GM19035 (cell line): ENCODE measurements around the gene RCHY1.
"Not testable (repeated sequence)": the region's sequence is repeated elsewhere in the genome, so short reads cannot be mapped to it uniquely, and the experiment has no call there.

Experiments used
- ATAC-seq: cut with Tn5 transposase; IDR thresholded peaks from one replicate; pipeline ENCODE4 v1.9.1; 2021; ENCODE audit not compliant: unreplicated experiment

The RCHY1 gene

DNA sequence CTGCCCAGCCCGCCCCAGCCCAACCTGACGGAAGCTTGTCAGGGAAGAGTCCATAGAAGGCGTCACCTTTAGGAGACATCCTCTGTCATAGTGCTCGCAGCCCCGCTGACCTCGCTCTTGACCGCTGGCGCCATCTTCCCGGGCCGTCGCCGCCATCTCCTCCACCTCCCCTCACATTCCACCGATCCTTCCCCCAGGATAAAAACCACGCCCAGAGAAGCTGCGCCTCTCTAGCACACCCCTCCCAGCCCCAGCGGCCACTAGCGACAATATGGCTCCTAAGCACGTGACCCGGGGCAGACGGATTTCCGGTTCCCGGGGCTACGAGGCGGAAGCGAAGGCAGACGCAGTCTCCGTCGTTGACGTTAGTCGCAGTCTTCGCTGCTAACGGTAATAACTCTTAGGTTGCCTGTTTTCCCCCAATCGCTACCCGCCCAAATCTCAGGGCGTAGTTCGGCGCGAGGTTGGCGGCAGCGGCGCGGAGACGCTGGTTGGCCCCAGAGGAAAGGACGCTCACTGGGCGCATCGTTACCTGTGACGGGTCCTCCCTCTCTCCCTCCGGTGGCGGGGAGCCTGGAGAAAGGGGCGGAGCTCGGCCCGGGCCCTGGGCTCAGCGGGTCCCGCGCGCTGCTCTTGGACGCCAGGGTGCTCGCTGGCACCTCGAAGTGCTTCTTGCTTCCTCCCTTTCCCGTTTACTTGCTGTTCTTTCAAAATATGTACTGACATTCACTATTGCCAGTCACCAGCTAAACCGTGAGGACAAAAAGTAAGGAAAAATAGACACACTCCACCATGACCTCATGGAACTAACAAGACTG is at the start of gene RCHY1, which contains the start of gene THAP6:
RCHY1 (minus strand) TSS at position 273 of the 818 bp plus-strand sequence; CDS start at position 156, 117 bp downstream.
THAP6 (plus strand) TSS at position 343 of the 818 bp plus-strand sequence. CDS start 980 bp downstream, outside the sequence.
- ATAC-seq, result peak; percentile 94

DNA sequence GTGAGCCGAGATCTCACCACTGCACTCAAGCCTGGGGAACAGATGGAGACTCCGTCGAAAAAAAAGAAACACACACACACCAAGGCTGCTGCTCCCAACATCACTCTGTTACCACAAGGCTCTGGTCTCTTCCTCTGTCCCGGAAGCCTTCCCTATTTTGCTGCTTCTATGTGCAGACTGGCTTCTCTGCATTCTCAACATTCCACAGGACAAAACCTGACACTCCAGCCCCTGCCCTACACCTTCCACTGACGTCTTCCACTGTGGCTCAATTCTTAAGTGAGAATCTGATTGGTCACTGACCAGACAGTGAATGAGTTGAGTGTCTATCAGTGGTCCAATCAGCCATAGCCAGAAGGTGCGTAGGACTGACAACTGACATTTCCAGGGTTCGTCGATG is 47.6 kb upstream of the RCHY1 start:
- no peak for ATAC-seq

DNA sequence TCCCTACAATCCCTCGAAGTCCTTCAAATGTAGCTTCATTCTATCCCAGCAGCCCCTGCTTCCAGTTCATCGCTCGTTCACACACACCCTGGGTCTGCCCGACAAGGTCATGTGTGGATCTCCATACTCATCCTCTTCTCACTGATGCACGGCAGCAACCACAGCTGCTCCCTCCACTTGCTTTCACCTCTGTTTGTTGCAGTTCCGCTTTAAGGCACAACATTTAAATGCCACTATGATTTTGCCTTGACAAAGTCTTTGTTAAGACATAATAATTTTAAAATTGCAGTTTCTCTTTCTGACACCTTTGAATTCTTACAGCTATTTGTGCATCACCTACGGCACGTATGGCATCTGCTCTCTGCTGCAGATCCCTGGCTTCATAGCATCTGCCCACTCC is 43.5 kb upstream of the RCHY1 start:
- no peak for ATAC-seq

DNA sequence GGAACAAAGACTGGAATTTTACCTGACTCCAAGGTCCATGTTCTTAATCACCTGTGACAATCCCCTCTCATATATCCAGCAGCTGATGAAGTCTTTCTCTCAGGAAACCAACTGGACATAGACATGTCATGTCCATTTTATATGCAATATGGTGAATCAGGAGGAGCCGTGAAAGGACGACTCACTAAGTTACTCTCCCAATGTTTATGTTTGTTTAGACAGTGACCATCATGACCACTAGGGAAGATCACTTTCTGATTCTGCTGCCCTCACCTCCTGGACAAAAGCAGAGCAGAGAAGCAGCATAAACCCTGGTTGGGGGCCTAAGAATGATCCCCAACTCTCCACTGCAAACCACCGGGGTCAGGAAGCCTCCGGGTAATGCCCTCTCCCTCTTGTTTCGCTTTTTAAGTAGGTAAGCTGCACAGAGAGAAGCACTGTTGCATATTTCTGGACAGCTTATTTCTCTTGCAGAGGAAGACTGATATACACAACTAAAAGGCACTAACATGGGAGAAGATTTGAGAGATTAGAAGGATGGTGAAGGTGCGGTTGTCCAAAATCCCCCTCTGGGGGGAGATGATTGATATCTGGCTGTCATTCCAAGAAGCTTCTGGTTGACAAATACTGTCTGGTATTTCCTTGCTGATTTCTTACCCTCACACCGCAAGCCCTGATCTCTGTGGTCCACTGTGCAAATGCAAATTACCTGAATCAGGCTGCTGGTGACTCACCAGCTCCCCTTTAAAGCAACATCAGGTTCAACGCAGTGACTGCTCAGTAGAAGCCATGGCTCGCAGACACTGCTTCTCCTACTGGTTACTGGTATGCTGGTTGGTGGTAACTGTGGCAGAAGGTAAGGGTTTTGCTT is 41.3 kb upstream of the RCHY1 start, which contains the start of gene ODAPH:
ODAPH (plus strand) TSS at position 773 of the 871 bp plus-strand sequence; CDS start at position 790, 17 bp downstream.
- peak; percentile 97 for ATAC-seq

DNA sequence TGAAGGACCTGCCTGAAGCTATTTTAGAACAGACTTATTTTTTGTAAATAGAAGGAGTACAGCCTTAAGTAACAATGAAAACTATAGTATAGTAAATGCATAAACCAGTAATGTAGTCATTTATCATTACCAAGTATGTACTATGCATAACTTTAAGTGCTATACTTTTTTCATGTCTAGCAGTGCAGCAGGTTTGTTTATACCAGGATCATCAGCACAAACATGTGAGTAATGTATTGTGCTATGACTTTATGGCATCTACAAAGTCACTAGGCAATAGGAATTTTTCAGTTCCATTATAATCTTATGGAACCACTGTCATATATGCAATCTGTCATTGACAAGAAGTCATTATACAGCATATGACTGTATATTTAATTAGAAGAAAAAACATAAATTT is 38.2 kb upstream of the RCHY1 start:
- no peak for ATAC-seq

DNA sequence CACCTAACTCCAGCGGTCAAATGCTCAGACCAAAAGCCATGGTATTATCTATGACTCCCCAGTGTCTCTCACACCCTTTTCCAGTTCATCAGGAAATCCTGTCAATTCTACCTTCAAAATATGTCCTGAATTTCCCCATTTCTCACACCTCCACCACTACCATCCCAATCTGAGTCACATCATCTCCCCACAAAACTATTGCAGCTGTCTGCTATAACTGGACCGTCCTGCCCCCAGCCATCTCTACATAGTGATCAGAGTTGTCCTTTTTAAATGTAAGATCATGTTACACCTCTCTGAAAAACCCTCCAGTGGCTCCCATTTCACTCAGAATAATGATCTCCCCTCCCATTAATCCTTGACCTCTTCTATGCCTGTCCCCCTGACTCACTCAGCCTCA is 34.8 kb upstream of the RCHY1 start:
- ATAC-seq, result no peak

DNA sequence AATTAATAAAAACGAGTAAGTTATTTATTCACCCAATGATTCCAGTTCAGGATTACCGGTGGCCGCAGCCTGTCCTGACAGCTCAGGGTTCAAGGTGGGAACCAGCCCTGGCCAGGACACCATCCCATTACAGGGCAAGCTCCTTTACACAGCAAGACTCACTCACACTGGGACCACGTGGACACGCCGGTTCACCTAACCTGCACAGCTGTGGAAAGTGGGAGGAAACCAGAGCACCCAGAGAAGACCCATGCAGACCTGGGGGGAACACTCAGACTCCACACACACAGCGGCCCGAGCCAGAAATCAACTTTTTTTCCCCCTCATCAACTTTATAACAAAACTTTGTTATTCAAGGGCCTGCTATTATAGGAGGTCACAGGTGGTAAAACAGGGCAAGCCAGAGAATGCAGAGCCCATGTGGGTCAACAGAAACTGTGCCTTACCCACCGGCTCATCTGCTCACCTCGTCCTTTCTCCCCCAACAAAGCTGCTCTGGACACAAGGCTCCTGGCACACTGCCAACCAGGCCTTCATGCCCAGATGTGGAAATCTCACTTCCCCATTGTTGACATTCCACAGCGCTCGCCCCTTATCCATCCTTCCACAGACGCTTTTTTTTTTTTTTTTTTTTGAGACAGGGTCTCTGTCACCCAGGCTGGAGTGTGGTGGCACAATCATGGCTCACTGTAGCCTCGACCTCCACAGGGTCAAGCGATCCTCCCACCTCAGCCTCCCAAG is 33.6 kb upstream of the RCHY1 start:
- ATAC-seq, result no peak

DNA sequence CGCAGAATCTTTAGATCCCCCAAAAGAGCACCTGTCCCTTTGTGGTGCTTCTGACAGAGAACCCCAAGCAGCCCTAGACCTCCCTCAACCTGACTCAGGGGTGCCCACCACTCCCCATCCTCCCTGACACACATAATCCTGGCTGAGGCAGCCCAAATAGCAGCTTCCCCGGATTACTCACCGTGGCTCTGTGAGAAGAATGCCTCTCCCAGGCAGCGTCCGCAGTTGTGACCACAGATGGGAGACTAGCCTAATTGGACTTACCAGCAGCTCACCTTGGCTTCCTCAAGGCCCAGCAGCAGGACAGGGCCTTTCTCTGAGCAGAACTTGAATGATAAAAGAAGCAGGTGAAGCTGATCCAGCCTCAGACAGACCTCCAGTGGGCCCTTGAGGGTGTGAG is 31.3 kb upstream of the RCHY1 start:
- ATAC-seq, result no peak

DNA sequence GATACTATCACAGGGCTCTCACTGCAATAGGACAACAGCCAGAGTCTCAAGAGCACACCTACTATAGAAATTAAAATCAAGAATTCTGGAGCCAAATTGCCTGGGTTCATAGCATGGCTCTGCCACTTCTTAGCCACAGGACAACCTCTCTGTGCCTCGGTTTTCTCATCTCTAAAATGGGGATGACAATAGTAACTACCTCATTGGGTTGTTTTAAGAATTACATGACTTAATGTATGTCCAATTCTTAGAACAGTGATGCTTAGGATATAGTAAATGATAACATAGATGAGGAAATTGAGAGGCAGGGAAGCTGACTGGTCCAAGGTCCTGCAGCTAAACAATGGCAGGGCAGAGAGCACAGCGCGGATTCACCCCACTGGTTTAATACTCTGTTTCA is 30.7 kb upstream of the RCHY1 start:
- ATAC-seq, result no peak

DNA sequence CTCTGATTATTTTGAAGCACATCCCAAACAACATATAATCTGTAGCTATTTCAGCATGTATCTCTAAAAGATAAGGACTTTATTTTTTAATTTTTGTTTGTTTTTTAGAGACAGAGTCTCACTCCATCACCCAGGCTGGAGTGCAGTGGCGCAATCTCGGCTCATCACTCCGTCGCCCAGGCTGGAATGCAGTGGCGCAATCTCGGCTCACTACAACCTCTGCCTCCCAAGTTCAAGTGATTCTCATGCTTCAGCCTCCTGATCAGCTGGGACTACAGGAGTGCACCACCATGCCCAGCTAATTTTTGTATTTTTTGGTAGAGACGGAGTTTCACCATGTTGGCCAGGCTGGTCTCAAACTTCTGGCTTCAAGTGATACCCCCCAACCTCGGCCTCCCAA is 30.0 kb upstream of the RCHY1 start:
- ATAC-seq, result not testable (repeated sequence)

DNA sequence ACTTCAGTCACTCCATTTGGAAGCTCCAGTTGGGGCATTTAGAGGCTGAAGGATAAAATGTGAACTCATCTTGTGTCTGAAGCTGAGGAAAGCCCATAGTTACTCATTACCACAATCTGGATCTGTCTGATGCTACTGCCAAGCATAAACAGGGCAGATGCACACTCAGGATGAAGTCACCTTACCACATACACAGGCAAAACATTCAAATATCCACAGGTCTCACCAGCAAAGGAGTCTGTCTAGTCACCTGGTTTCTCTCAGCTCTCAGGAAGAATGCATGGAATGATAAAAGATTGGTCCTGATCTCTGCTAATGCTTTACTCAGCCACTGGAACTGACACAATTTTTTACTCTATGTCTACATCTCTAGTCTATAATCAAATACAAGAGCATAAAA is 28.6 kb upstream of the RCHY1 start:
- ATAC-seq, result no peak

DNA sequence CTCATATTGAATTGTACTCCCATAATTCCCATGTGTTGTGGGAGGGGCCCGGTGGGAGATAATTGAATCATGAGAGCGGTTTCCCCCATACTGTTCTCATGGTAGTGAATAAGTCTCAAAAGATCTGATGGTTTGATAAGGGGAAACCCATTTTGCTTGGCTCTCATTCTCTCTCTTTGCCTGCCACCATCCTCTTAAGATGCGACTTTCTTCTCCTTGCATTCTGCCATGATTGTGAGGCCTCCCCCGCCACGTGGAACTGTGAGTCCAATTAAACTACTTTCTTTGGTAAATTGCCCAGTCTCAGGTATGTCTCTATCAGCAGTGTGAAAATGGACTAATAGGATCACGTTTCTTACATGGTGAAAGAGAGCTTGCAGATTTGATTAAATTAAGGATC is 23.1 kb upstream of the RCHY1 start:
- not testable (repeated sequence) for ATAC-seq

DNA sequence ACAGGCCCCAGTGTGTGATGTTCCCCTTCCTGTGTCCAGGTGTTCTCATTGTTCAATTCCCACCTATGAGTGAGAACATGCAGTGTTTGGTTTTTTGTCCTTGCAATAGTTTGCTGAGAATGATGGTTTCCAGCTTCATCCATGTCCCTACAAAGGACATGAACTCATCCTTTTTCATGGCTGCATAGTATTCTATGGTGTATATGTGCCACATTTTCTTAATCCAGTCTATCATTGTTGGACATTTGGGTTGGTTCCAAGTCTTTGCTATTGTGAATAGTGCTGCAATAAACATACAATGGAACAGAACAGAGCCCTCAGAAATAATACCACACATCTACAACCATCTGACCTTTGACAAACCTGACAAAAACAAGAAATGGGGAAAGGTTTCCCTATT is 19.7 kb upstream of the RCHY1 start:
- not testable (repeated sequence) for ATAC-seq

DNA sequence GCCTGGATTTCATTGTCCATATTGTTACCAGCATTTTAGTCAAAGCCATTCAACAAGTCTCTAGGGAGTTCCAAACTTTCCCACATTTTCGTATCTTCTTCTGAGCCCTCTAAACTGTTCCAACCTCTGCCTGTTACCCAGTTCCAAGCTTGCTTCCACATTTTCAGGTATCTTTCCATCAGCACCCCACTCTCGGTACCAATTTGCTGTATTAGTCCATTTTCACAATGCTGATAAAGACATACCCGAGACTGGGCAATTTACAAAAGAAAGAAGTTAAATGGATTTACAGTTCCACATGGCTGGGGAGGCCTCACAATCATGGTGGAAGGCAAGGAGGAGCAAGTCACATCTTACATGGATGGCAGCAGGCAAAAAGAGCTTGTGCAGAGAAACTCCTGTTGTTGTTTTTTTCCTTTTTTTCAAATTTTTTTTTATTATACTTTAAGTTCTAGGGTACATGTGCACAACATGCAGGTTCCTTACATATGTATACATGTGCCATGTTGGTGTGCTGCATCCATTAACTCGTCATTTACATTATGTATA is 19.2 kb upstream of the RCHY1 start:
- not testable (repeated sequence) for ATAC-seq

DNA sequence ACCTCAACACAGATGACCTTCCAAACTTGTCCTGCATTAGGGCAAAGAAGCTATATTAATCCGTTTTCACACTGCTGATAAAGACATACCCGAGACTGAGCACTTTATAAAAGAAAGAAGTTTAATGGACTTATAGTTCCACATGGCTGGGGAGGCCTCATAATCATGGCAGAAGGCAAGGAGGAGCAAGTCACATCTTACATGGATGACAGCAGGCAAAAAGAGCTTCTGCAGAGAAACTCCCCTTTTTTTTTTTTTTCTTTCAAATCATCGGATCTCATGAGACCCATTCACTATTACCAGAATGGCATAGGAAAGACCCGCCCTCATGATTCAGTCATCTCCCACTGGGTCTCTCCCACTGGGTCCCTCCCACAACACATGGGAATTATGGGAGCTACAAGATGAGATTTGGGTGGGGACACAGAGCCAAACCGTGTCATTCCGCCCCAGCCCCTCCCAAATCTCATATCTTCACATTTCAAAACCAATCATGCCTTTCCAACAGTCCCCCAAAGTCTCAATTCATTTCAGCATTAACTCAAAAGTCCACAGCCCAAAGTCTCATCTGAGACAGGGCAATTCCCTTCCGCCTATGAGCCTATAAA is 17.4 kb upstream of the RCHY1 start:
- not testable (repeated sequence) for ATAC-seq

DNA sequence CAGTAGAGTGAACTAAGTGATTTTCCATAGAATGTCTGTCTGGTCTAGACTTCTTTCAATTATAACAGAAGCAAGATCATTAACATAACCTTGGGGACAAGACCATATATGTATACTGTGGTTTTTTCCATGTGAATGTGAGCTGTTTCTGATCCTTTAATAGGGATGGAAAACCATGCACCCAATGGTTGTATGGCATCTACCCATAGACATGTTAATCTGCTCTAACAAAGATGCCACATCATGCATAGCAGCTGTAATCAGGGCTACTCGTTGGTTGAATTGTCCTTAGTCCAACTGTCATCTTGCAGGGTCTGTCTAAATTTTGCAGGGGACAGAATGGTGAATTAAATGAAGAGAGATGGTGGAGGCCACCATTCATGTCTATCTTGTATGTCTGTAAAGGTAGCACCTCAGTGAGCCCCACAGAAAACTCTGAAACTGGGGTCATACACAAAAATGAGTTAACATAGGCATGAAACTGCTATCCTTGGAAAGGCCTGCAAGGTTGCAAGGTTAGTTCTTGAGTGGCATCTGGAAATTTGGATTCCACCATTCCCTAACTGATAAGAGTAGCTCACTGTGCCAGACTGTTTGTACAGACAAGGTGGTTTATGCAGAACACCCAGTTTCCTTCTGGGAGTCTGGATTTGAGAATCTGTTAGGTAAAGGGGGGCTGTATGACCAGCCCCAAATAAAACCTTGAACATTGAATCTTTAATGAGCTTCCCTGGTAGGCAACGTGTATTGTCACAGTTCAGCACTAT is 16.5 kb upstream of the RCHY1 start:
- no peak for ATAC-seq

DNA sequence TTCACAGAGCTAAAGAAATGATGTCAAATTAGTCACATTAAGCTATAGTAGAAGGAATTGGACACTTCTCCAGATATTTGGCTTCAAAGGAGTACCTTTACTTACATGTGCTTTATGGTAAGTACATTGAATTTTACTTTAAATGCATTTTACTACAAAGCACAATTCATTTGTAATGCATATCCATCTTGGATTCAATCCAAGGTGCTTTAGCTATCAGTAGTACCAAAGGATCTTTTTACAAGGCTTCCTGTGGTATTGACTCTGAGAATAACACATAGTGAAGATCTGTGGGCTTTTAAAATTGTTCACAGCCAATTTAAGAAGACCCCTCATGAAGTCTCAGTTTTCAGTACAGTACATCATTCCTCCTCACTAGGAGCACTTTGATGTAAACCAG is 13.3 kb upstream of the RCHY1 start:
- ATAC-seq, result no peak

DNA sequence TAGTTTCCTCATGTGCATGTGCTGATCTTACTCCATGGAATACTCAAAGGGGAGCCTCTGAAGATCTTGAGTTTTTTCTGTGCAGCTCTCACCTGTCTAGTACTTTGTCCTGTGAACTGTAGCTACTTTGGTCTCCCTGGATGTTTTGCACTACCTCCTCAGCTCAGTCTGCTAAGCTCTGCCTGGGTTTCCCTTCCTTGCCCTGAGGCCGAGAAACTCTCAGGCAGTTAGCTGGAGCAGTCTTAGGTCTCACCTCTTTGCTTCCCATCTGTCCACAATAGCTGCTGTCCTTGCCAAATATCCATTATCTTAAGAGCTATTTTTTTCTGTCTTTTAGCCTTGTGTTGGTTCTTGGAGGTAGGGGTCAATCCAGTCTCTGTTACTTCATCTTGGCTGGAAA is 11.7 kb upstream of the RCHY1 start:
- no peak for ATAC-seq

DNA sequence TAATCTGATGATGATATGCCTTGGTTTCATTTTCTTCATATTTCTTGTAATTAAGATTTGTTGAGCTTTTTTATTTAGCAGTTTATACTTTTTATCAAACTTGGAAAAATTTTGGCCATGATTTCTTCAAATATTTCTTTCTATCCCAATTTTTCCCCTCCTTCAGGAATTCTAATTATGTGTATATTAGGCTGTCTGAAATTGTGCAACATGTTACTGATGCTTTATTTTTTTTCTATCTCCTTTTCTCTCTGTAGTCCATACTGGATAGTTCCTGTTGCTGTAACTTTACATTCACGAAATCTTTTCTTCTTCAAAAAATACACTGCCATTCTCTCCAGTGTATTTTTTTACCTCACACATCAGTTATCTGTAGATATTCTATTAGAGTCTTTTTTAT is 10.9 kb upstream of the RCHY1 start:
- ATAC-seq, result no peak

DNA sequence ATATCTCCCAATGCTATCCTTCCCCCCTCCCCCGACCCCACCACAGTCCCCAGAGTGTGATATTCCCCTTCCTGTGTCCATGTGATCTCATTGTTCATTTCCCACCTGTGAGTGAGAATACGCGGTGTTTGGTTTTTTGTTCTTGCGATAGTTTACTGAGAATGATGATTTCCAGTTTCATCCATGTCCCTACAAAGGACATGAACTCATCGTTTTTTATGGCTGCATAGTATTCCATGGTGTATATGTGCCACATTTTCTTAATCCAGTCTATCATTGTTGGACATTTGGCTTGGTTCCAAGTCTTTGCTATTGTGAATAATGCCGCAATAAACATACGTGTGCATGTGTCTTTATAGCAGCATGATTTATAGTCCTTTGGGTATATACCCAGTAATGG is 5.2 kb upstream of the RCHY1 start:
- not testable (repeated sequence) for ATAC-seq
